CD14-positive monocyte (primary cell): ENCODE data around the gene EPB41. TPM values are rescaled to one million over a fixed set of nuclear protein-coding genes. Genes with fewer than 3 reads are reported as not detected.
"Not testable (repeated sequence)": the region's sequence is repeated elsewhere in the genome, so short reads cannot be mapped to it uniquely, and the experiment has no call there.

Experiments
- DNase-seq, 3 donors: peaks; one replicate each; pipeline ENCODE4 v3.0.0-alpha.2; 2011 to 2022
- H2AFZ ChIP-seq: 2 replicates; pipeline ENCODE4 v1.6.0; 2012; ENCODE audit warnings: mild to moderate bottlenecking, low read depth, low read length, inconsistent platforms; ENCODE audit not compliant: insufficient read depth, poor library complexity, severe bottlenecking
- H3K27ac ChIP-seq, 2 donors: 1 replicate in 1 of 2; 2 replicates in 1 of 2; pipeline ENCODE4 v1.5.1; 2012 to 2013; ENCODE audit warnings: low read length in 2 of 2, control low read depth in 1 of 2, inconsistent platforms in 1 of 2, low read depth in 1 of 2, mild to moderate bottlenecking in 1 of 2
- H3K27me3 ChIP-seq, 2 donors: one replicate each; pipeline versions ENCODE4 v1.6.0 to v1.6.1; 2011 to 2013; ENCODE audit warnings: low read length in 2 of 2; ENCODE audit not compliant: control insufficient read depth in 2 of 2, insufficient read depth in 2 of 2
- H3K36me3 ChIP-seq, 2 donors: replicated peaks in 1 of 2; 1 replicate in 1 of 2; 2 replicates in 1 of 2; pipeline versions ENCODE4 v1.5.1 to v1.6.1; 2012 to 2013; ENCODE audit warnings: low read length in 2 of 2, control low read depth in 1 of 2, inconsistent platforms in 1 of 2, mild to moderate bottlenecking in 1 of 2; ENCODE audit not compliant: insufficient read depth in 2 of 2, control insufficient read depth in 1 of 2
- H3K4me1 ChIP-seq, 2 donors: 1 replicate in 1 of 2; 2 replicates in 1 of 2; pipeline versions ENCODE4 v1.5.1 to v1.6.1; 2012 to 2013; ENCODE audit warnings: low read length in 2 of 2, control low read depth in 1 of 2, inconsistent platforms in 1 of 2, mild to moderate bottlenecking in 1 of 2, moderate library complexity in 1 of 2; ENCODE audit not compliant: insufficient read depth in 2 of 2, control insufficient read depth in 1 of 2
- H3K4me2 ChIP-seq: replicated peaks from 2 replicates; pipeline ENCODE3; 2012; ENCODE audit warnings: low read length, moderate library complexity, mild to moderate bottlenecking; ENCODE audit not compliant: poor library complexity, severe bottlenecking; ENCODE audit errors: extremely low read depth
- H3K4me3 ChIP-seq, 3 experiments: fragments of 200-600 bp in 1 of 3; sonication (generic) in 1 of 3; replicated peaks in 1 of 3; 1 replicate in 2 of 3; 2 replicates in 1 of 3; pipeline ENCODE4 v1.5.1; 2011 to 2013; ENCODE audit warnings: low read length in 3 of 3, mild to moderate bottlenecking in 3 of 3, control low read depth in 2 of 3, low read depth in 2 of 3, inconsistent platforms in 1 of 3, moderate library complexity in 1 of 3
- H3K79me2 ChIP-seq: 2 replicates; pipeline ENCODE4 v1.6.0; 2012; ENCODE audit warnings: mild to moderate bottlenecking, control low read depth, inconsistent platforms, low read length, moderate library complexity; ENCODE audit not compliant: insufficient read depth
- H3K9ac ChIP-seq: 2 replicates; pipeline ENCODE4 v1.6.0; 2017; ENCODE audit warnings: low read length, mild to moderate bottlenecking; ENCODE audit not compliant: insufficient read depth, poor library complexity, severe bottlenecking
- H3K9me3 ChIP-seq, 2 donors: replicated peaks in 1 of 2; 1 replicate in 1 of 2; 2 replicates in 1 of 2; pipeline versions ENCODE4 v1.5.1 to v1.6.1; 2012 to 2013; ENCODE audit warnings: low read length in 2 of 2, control low read depth in 1 of 2; ENCODE audit not compliant: control insufficient read depth in 1 of 2, insufficient read depth in 1 of 2
- H4K20me1 ChIP-seq: 2 replicates; pipeline ENCODE4 v1.6.0; 2012; ENCODE audit warnings: mild to moderate bottlenecking, low read length, control low read depth, moderate library complexity; ENCODE audit not compliant: insufficient read depth
- H3K27ac Mint-ChIP-seq, 7 donors: one replicate each; pipeline ENCODE4 v1.8.0; 2020; ENCODE audit warnings: mild to moderate bottlenecking in 7 of 7, mixed read lengths in 7 of 7, moderate library complexity in 6 of 7, inconsistent platforms in 2 of 7
- H3K27me3 Mint-ChIP-seq, 3 donors: one replicate each; pipeline ENCODE4 v1.8.0; 2021 to 2022; ENCODE audit warnings: low read depth in 3 of 3, mild to moderate bottlenecking in 3 of 3, mixed read lengths in 3 of 3, moderate library complexity in 3 of 3, inconsistent platforms in 1 of 3
- H3K36me3 Mint-ChIP-seq, 2 donors: one replicate each; pipeline ENCODE4 v1.8.0; 2020; ENCODE audit warnings: mixed read lengths in 2 of 2, inconsistent platforms in 1 of 2, mild to moderate bottlenecking in 1 of 2
- H3K4me1 Mint-ChIP-seq: one replicate; pipeline ENCODE4 v1.8.0; 2020; ENCODE audit warnings: mild to moderate bottlenecking, mixed read lengths
- H3K4me3 Mint-ChIP-seq, 2 donors: one replicate each; pipeline ENCODE4 v1.8.0; 2020; ENCODE audit warnings: mild to moderate bottlenecking in 2 of 2, mixed read lengths in 2 of 2, moderate library complexity in 1 of 2
- H3K9me3 Mint-ChIP-seq, 7 donors: one replicate each; pipeline ENCODE4 v1.8.0; 2020 to 2022; ENCODE audit warnings: mixed read lengths in 7 of 7, mild to moderate bottlenecking in 6 of 7, moderate library complexity in 6 of 7, inconsistent platforms in 2 of 7
- WGBS: methylation state at CpG from one replicate; pipeline ENCODE4 v1.1.5; 2013; ENCODE audit warnings: missing lambda C conversion rate; ENCODE audit not compliant: insufficient coverage; 5-methylcytosine and 5-hydroxymethylcytosine counted together
- intact Hi-C, 2 donors: fragments of 100-400 bp; cut with micrococcal nuclease; formaldehyde crosslinking; loops; one replicate each; pipeline versions ENCODE4 v1.15.0 to v1.15.1; 2023
- polyA plus RNA-seq, 3 donors: library from polyadenylated mRNA; depleted of rRNA in 1 of 3; unstranded in 2 of 3; stranded (reverse) in 1 of 3; fragments of 300-500 nt in 2 of 3; fragments of >200 nt in 1 of 3; fragmentation: Illumina TruSeq in 2 of 3; gene quantifications; 1 replicate in 2 of 3; 2 replicates in 1 of 3; pipeline ENCODE4 v1.2.3, GENCODE V29; 2012 to 2021
- TF ChIP-seq, protein P1 (sequence below): fragments of 200-600 bp; IDR thresholded peaks from one replicate; pipeline ENCODE4 v1.8.0; 2022; ENCODE audit warnings: antibody characterized with exemption, mild to moderate bottlenecking

Gene EPB41
- polyA plus RNA-seq, 3 donors: 11.3 to 19.4 (median 18.9) TPM

DNA sequence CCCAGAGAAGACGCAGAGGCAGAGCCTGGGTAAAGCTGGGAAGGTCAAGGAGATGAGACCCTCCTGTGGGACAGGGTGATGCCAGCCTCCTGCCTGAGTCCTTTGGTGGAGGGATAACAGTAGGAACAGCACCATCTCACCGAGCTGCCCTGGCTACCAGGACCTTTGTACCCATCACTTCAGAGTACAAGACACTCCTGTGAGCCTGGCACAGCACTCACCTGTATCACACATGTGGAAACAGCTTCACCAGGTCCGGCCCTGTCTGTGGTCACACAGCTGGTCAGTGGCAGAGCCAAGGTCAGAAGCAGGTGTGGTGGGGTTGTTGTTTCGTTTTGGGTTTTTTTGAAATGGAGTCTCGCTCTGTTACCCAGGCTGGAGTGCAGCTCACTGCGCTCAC lies 214.4 kb downstream of the EPB41 start:
- no peak overlapping the region for H3K4me3 ChIP-seq
- peaks cover 6 to 14% of the 10 kb centered on the region in 2 donors for H3K4me1 ChIP-seq
- H3K9me3 Mint-ChIP-seq: peaks cover 0 to 11% (median 4%) of the 10 kb centered on the region in 7 donors
- H3K36me3 Mint-ChIP-seq: no peaks in the 10 kb centered on the region
- H3K4me1 Mint-ChIP-seq: peaks cover 4% of the 10 kb centered on the region
- no peaks in the 10 kb centered on the region for H4K20me1 ChIP-seq
- 94% methylated on average over 4 of the region's 6 CpGs for whole genome bisulfite sequencing
- no peak for DNase-seq
- H3K4me3 Mint-ChIP-seq: no peak overlapping the region
- no peak overlapping the region for H3K4me2 ChIP-seq
- TF ChIP-seq, protein P1, sequence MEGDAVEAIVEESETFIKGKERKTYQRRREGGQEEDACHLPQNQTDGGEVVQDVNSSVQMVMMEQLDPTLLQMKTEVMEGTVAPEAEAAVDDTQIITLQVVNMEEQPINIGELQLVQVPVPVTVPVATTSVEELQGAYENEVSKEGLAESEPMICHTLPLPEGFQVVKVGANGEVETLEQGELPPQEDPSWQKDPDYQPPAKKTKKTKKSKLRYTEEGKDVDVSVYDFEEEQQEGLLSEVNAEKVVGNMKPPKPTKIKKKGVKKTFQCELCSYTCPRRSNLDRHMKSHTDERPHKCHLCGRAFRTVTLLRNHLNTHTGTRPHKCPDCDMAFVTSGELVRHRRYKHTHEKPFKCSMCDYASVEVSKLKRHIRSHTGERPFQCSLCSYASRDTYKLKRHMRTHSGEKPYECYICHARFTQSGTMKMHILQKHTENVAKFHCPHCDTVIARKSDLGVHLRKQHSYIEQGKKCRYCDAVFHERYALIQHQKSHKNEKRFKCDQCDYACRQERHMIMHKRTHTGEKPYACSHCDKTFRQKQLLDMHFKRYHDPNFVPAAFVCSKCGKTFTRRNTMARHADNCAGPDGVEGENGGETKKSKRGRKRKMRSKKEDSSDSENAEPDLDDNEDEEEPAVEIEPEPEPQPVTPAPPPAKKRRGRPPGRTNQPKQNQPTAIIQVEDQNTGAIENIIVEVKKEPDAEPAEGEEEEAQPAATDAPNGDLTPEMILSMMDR: no peak
- no peaks in the 10 kb centered on the region for H3K79me2 ChIP-seq
- H3K36me3 ChIP-seq: no peaks in the 10 kb centered on the region
- H3K9ac ChIP-seq: no peak overlapping the region
- H3K9me3 ChIP-seq: no peaks in the 10 kb centered on the region
- no peak overlapping the region for H3K27ac ChIP-seq
- intact Hi-C loops: no loop called here
- peaks cover 20 to 33% of the 10 kb centered on the region in 2 donors for H3K27me3 ChIP-seq
- peaks cover 47 to 83% (median 52%) of the 10 kb centered on the region in 3 donors for H3K27me3 Mint-ChIP-seq
- H2AFZ ChIP-seq: no peak overlapping the region
- no peak overlapping the region for H3K27ac Mint-ChIP-seq

DNA sequence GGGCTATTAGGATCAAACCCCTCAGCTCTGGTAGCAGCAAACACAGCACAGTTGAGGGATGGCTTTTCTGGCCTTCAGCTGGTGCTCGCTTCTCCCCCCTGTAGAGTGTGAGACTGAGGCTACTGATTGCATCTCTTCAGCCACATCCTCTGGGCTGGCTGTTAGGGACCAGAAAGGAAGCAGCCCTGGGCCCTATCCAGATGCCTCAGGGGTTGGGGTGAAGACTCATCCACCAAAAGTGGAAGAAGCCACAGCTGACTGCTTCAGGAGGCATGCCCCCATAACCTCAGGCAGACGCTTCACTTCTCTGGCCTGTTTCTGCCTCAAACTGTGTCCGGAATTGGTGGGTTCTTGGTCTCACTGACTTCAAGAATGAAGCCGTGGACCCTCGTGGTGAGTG lies 215.5 kb downstream of the EPB41 start:
- no peak overlapping the region for H3K4me3 Mint-ChIP-seq
- Histone ChIP-seq H4K20me1 (no peaks in the 10 kb centered on the region), H3K36me3 (no peaks in the 10 kb centered on the region), H3K4me3 (no peak overlapping the region), H3K4me2 (no peak overlapping the region), H3K79me2 (no peaks in the 10 kb centered on the region), H3K27ac (no peak overlapping the region), H3K4me1 (peaks cover 0 to 6% of the 10 kb centered on the region in 2 donors), H3K9ac (no peak overlapping the region), H3K27me3 (peaks cover 12 to 28% of the 10 kb centered on the region in 2 donors), H2AFZ (no peak overlapping the region), H3K9me3 (no peaks in the 10 kb centered on the region)
- 60% methylated on average over 4 of the region's 5 CpGs for WGBS
- DNase-seq: no peak
- intact Hi-C loops: no loop called here
- no peaks in the 10 kb centered on the region for H3K36me3 Mint-ChIP-seq
- TF ChIP-seq, protein P1: no peak
- peaks cover 0 to 10% (median 4%) of the 10 kb centered on the region in 7 donors for H3K9me3 Mint-ChIP-seq
- H3K27me3 Mint-ChIP-seq: peaks cover 42 to 83% (median 57%) of the 10 kb centered on the region in 3 donors
- H3K4me1 Mint-ChIP-seq: peaks cover 6% of the 10 kb centered on the region
- H3K27ac Mint-ChIP-seq: no peak overlapping the region

DNA sequence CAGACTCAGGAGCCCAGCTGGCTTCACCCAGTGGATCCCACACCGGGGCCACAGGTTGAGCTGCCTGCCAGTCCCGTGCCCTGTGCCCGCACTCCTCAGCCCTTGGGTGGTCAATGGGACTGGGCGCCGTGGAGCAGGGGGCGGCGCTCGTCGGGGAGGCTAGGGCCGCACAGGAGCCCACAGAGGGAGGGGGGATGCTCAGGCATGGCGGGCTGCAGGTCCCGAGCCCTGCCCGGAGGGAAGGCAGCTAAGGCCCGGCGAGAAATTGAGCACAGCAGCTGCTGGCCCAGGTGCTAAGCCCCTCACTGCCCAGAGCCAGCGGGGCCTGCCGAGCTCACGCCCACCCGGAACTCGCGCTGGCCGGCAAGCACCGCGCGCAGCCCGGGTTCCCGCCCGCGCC lies 216.7 kb downstream of the EPB41 start:
- H4K20me1 ChIP-seq, H3K27ac ChIP-seq, H3K4me2 ChIP-seq, H3K27ac Mint-ChIP-seq, H3K36me3 Mint-ChIP-seq, H3K4me3 Mint-ChIP-seq, H3K9me3 Mint-ChIP-seq, H3K9ac ChIP-seq, H2AFZ ChIP-seq, DNase-seq, H3K79me2 ChIP-seq, H3K4me1 Mint-ChIP-seq, H3K4me3 ChIP-seq, intact Hi-C loops, H3K4me1 ChIP-seq, H3K36me3 ChIP-seq, H3K9me3 ChIP-seq: not testable (repeated sequence)
- H3K27me3 Mint-ChIP-seq: peaks cover 34 to 82% (median 52%) of the 10 kb centered on the region in 3 donors
- peaks cover under 1 to 16% of the 10 kb centered on the region in 2 donors for H3K27me3 ChIP-seq
- 94% methylated on average over 11 of the region's 29 CpGs for WGBS
